Neural progenitor cell (in vitro differentiated cells): ENCODE data around the gene NSMF.

ENCODE experiments used
- CTCF ChIP-seq: fragments of 200-600 bp; sonication (generic); IDR thresholded peaks from 2 replicates; pipeline ENCODE4 v1.5.1; 2017; ENCODE audit warnings: antibody characterized with exemption, mild to moderate bottlenecking
- EZH2 ChIP-seq: fragments of 200-600 bp; sonication (generic); IDR thresholded peaks from 2 replicates; pipeline ENCODE4 v1.6.1; 2017; ENCODE audit warnings: antibody characterized with exemption, mild to moderate bottlenecking, moderate library complexity
- EZH2phosphoT487 ChIP-seq: fragments of 200-600 bp; sonication (generic); IDR thresholded peaks from 2 replicates; pipeline ENCODE4 v1.6.1; 2017; ENCODE audit warnings: antibody characterized with exemption

GRCh38 chr9:137499858-137500661 lies 40.9 kb upstream of the NSMF start:
- no peak for TF ChIP-seq CTCF
- TF ChIP-seq EZH2: no peak
- TF ChIP-seq EZH2phosphoT487: no peak
